Endothelial cell of umbilical vein (primary cell): ENCODE data around the gene PPM1J. TPM values are rescaled to one million over a fixed set of nuclear protein-coding genes. Genes with fewer than 3 reads are reported as not detected.

Experiments used
- BruUV-seq: library from RNA; stranded (reverse); fragments of 400-500 nt; replicated peaks from 2 replicates; lab custom pipeline; 2021; lab: Mats Ljungman, UMichigan
- CTCF ChIA-PET: fragments of 300-600, 350-600 bp; sonication (Branson Sonifier 250); formaldehyde crosslinking; loops from one replicate; lab custom pipeline; 2021; ENCODE audit warnings: antibody characterized with exemption, inconsistent platforms; lab: Charles Lee
- POLR2A ChIA-PET: fragments of 300-600, 350-600 bp; sonication (Branson Sonifier 250); formaldehyde crosslinking; loops from one replicate; lab custom pipeline; 2021; ENCODE audit warnings: antibody characterized with exemption, inconsistent platforms; lab: Charles Lee
- DNase-seq: peaks from one replicate; pipeline ENCODE4 v3.0.0-alpha.2; 2011; ENCODE audit warnings: low read depth, low spot score
- FAIRE-seq: peaks from 2 replicates; lab custom pipeline; 2011; peaks lifted over from hg19 to GRCh38; lab: Jason Lieb, UNC
- H2AFZ ChIP-seq: 2 replicates; pipeline ENCODE4 v1.6.0; 2012; ENCODE audit warnings: low read depth, low read length, control low read depth, inconsistent platforms
- H3K27ac ChIP-seq: 2 replicates; pipeline ENCODE4 v1.5.1; 2011; ENCODE audit warnings: low read depth, mild to moderate bottlenecking, control low read depth, low read length, moderate library complexity; ENCODE audit not compliant: insufficient read depth
- H3K27me3 ChIP-seq, 2 experiments: 2 replicates each; pipeline versions ENCODE4 v1.6.0 to v1.6.1; 2011; ENCODE audit warnings: low read length in 2 of 2, mixed read lengths in 1 of 2; ENCODE audit not compliant: control insufficient read depth in 2 of 2, insufficient read depth in 2 of 2
- H3K36me3 ChIP-seq, 2 experiments: 2 replicates in 1 of 2; 3 replicates in 1 of 2; pipeline ENCODE4 v1.5.1; 2011; ENCODE audit warnings: low read length in 2 of 2, mild to moderate bottlenecking in 1 of 2, moderate library complexity in 1 of 2; ENCODE audit not compliant: control insufficient read depth in 2 of 2, insufficient read depth in 2 of 2; ENCODE audit errors: extremely low read depth in 1 of 2
- H3K4me1 ChIP-seq: 3 replicates; pipeline ENCODE4 v1.5.1; 2011; ENCODE audit warnings: mild to moderate bottlenecking, low read length; ENCODE audit not compliant: control insufficient read depth, insufficient read depth; ENCODE audit errors: extremely low read depth
- H3K4me2 ChIP-seq: 2 replicates; pipeline ENCODE4 v1.6.1; 2011; ENCODE audit warnings: low read length, control low read depth, mixed read lengths; ENCODE audit not compliant: insufficient read depth
- H3K4me3 ChIP-seq, 3 experiments: fragments of 200-600 bp in 1 of 3; sonication (generic), shearing (Covaris generic) in 1 of 3; replicated peaks in 1 of 3; 2 replicates each; pipeline ENCODE4 v1.5.1; 2011 to 2016; ENCODE audit warnings: control low read depth in 3 of 3, low read length in 3 of 3, mild to moderate bottlenecking in 2 of 3, inconsistent platforms in 1 of 3, low read depth in 1 of 3, moderate library complexity in 1 of 3; ENCODE audit not compliant: insufficient read depth in 1 of 3
- H3K79me2 ChIP-seq: 2 replicates; pipeline ENCODE4 v1.6.0; 2012; ENCODE audit warnings: low read length, inconsistent platforms; ENCODE audit not compliant: control insufficient read depth, insufficient read depth
- H3K9ac ChIP-seq: replicated peaks from 2 replicates; pipeline ENCODE3; 2011; ENCODE audit warnings: low read length, control low read depth; ENCODE audit not compliant: insufficient read depth; ENCODE audit errors: extremely low read depth
- H3K9me1 ChIP-seq: replicated peaks from 3 replicates; pipeline ENCODE4 v1.6.0; 2011; ENCODE audit warnings: mild to moderate bottlenecking, low read length; ENCODE audit not compliant: control insufficient read depth, insufficient read depth; ENCODE audit errors: extremely low read depth
- H3K9me3 ChIP-seq: replicated peaks from 2 replicates; pipeline ENCODE4 v1.5.1; 2012; ENCODE audit warnings: low read length, inconsistent platforms; ENCODE audit not compliant: control insufficient read depth, insufficient read depth
- H4K20me1 ChIP-seq: replicated peaks from 2 replicates; pipeline ENCODE3; 2011; ENCODE audit warnings: mild to moderate bottlenecking, low read length; ENCODE audit not compliant: control insufficient read depth, insufficient read depth; ENCODE audit errors: extremely low read depth
- CTCF ChIP-seq, 2 donors: IDR thresholded peaks; 1 replicate in 1 of 2; 2 replicates in 1 of 2; pipeline ENCODE4 v1.5.1; 2011; ENCODE audit warnings: low read length in 2 of 2, mild to moderate bottlenecking in 2 of 2, moderate library complexity in 2 of 2, control low read depth in 1 of 2, inconsistent platforms in 1 of 2, low read depth in 1 of 2; ENCODE audit not compliant: insufficient read depth in 1 of 2; ENCODE audit errors: extremely low read depth in 1 of 2
- EZH2 ChIP-seq: IDR thresholded peaks from 2 replicates; pipeline ENCODE4 v1.6.1; 2012; ENCODE audit warnings: borderline replicate concordance, low read depth, mild to moderate bottlenecking, moderate library complexity, low read length, inconsistent platforms; ENCODE audit not compliant: severe bottlenecking
- FOS ChIP-seq: IDR thresholded peaks from 2 replicates; pipeline ENCODE4 v1.6.1; 2011; ENCODE audit warnings: mild to moderate bottlenecking, low read length, moderate library complexity, borderline replicate concordance; ENCODE audit not compliant: insufficient read depth
- GATA2 ChIP-seq: IDR thresholded peaks from 2 replicates; pipeline ENCODE4 v1.7.0; 2011; ENCODE audit warnings: low read depth, mild to moderate bottlenecking, moderate library complexity, mixed read lengths, low read length; ENCODE audit not compliant: insufficient read length, insufficient read depth
- JUN ChIP-seq: IDR thresholded peaks from 2 replicates; pipeline ENCODE4 v1.6.1; 2011; ENCODE audit warnings: borderline replicate concordance, low read depth; ENCODE audit not compliant: insufficient read length, insufficient read depth
- MAX ChIP-seq: IDR thresholded peaks from 2 replicates; pipeline ENCODE4 v1.6.1; 2011; ENCODE audit not compliant: insufficient read depth, insufficient read length
- MYC ChIP-seq: IDR thresholded peaks from one replicate; pipeline ENCODE4 v1.6.1; 2011; ENCODE audit warnings: mild to moderate bottlenecking, low read depth, low read length
- POLR2A ChIP-seq: IDR thresholded peaks from 2 replicates; pipeline ENCODE4 v1.6.1; 2012; ENCODE audit warnings: low read depth, mild to moderate bottlenecking, control low read depth, low read length
- POLR2AphosphoS5 ChIP-seq: IDR thresholded peaks from 2 replicates; pipeline ENCODE4 v1.6.1; 2012; ENCODE audit warnings: low read depth, mild to moderate bottlenecking, control low read depth, low read length, moderate library complexity; ENCODE audit not compliant: insufficient read depth
- dilution Hi-C: fragments of 300-500 bp; cut with MboI; formaldehyde crosslinking; loops from one replicate; pipeline ENCODE4 v1.15.0; 2019; ENCODE audit warnings: low sequenced_read_pairs; ENCODE audit not compliant: extremely low pct_ligation_motif_present
- intact Hi-C: fragments of 100-400 bp; cut with micrococcal nuclease; formaldehyde crosslinking; loops from one replicate; pipeline ENCODE4 v1.10.0; 2022
- polyA plus RNA-seq, 4 experiments: library from polyadenylated mRNA; depleted of rRNA in 3 of 4; stranded (reverse) in 3 of 4; unstranded in 1 of 4; fragments of >200 nt; gene quantifications; 2 replicates each; pipeline versions ENCODE4 v1.2.1 to v1.2.3, GENCODE V29; 2011 to 2012; ENCODE audit warnings: missing spikeins in 1 of 4
- total RNA-seq: library from RNA; stranded (reverse); gene quantifications from 2 replicates; pipeline ENCODE4 v1.2.3, GENCODE V29; 2021

PPM1J gene
- total and polyA plus RNA-seq, 2 donors (not counting 3 experiments of a cell fraction or from before 2014, with no cell fraction given), result 1.7 to 3.1 TPM

- CTCF ChIA-PET, result interaction anchor here (0.6 to 5.5 kb wide), 23 partner anchors 11 to 374 kb away, joined by 3 to 57 read pairs (median 6); partner anchors contain the start of genes CAPZA1, PPM1J, RHOC and ST7L
- TF ChIP-seq POLR2AphosphoS5 (peak; percentile 11), POLR2A (no peak), CTCF (IDR thresholded peaks at IDR 0.05; ENCODE audit: extremely low read depth in 1 of 2, insufficient read depth in 1 of 2, low read depth in 1 of 2, low read length in 2 of 2) (no peak), EZH2 (no peak)
- H3K27me3 ChIP-seq, result no peaks in the 10 kb centered on the region
- H3K79me2 ChIP-seq, result peaks cover 16% of the 10 kb centered on the region
- BruUV-seq, result no TSS peak
- H3K27ac ChIP-seq, result no peak overlapping the region
- DNase-seq, result no peak
- peaks cover 2% of the 10 kb centered on the region for H4K20me1 ChIP-seq
- H3K4me3 ChIP-seq, result no peak overlapping the region
- H3K4me1 ChIP-seq, result peaks cover 21% of the 10 kb centered on the region
- FAIRE-seq, result no peak
- no peak overlapping the region for H2AFZ ChIP-seq
- H3K9ac ChIP-seq, result no peak overlapping the region
- H3K9me3 ChIP-seq, result no peaks in the 10 kb centered on the region
- H3K36me3 ChIP-seq, result peaks cover 3 to 18% of the 10 kb centered on the region in 2 experiments
- POLR2A ChIA-PET, result interaction anchor here (3.6 kb wide), 1 partner anchor 32 kb away, joined by 19 read pairs; no protein-coding TSS in a partner anchor
- no peaks in the 10 kb centered on the region for H3K9me1 ChIP-seq
- dilution Hi-C loops, result no loop called here
- no peak overlapping the region for H3K4me2 ChIP-seq
- intact Hi-C loops, result no loop called here
Observed at GRCh38 chr1:112672842-112673241, 42.3 kb downstream of the PPM1J start.

- H3K9me1 ChIP-seq, result no peaks in the 10 kb centered on the region
- no peak overlapping the region for H2AFZ ChIP-seq
- ChIA-PET POLR2A (no interaction called here), CTCF (interaction anchor here (0.6 to 5.5 kb wide), 13 partner anchors 11 to 282 kb away, joined by 3 to 57 read pairs (median 14); partner anchors contain the start of genes CAPZA1, PPM1J, RHOC and ST7L)
- H3K9ac ChIP-seq, result no peak overlapping the region
- FAIRE-seq (no peak), DNase-seq (no peak)
- dilution Hi-C loops (no loop called here), intact Hi-C loops (no loop called here)
- peaks cover 14% of the 10 kb centered on the region for H3K79me2 ChIP-seq
- no peak overlapping the region for H3K4me3 ChIP-seq
- no peaks in the 10 kb centered on the region for H3K27me3 ChIP-seq
- H4K20me1 ChIP-seq, result no peaks in the 10 kb centered on the region
- no peak overlapping the region for H3K4me2 ChIP-seq
- TF ChIP-seq POLR2A, result no peak
- no peak for TF ChIP-seq POLR2AphosphoS5
- no peak for TF ChIP-seq GATA2
- TF ChIP-seq MAX, result no peak
- no peak for TF ChIP-seq EZH2
- no peak for TF ChIP-seq FOS
- no peak for TF ChIP-seq JUN
- TF ChIP-seq CTCF (IDR thresholded peaks at IDR 0.05; ENCODE audit: extremely low read depth in 1 of 2, insufficient read depth in 1 of 2, low read depth in 1 of 2, low read length in 2 of 2), result no peak
- no peak for TF ChIP-seq MYC
- H3K4me1 ChIP-seq, result peaks cover 21% of the 10 kb centered on the region
- H3K9me3 ChIP-seq, result no peaks in the 10 kb centered on the region
- peaks cover 3 to 18% of the 10 kb centered on the region in 2 experiments for H3K36me3 ChIP-seq
- no TSS peak for BruUV-seq
- H3K27ac ChIP-seq, result no peak overlapping the region
Observed at GRCh38 chr1:112672009-112672408, 43.1 kb downstream of the PPM1J start.
